PC-9 (cell line): ENCODE results near the gene GABRB1. TPM values are rescaled to one million over a fixed set of nuclear protein-coding genes. Genes with fewer than 3 reads are reported as not detected.

Experiments used
- BruUV-seq: library from RNA; stranded (reverse); fragments of 400-500 nt; replicated peaks from 2 replicates; lab custom pipeline; 2021; lab: Mats Ljungman, UMichigan
- CTCF ChIA-PET: fragments of 300-600 bp; sonication (Branson Sonifier 250); formaldehyde crosslinking; loops from one replicate; lab custom pipeline; 2022; ENCODE audit warnings: antibody characterized with exemption; lab: Charles Lee
- POLR2A ChIA-PET: fragments of 300-600 bp; sonication (Branson Sonifier 250); formaldehyde crosslinking; loops from one replicate; lab custom pipeline; 2022; ENCODE audit warnings: antibody characterized with exemption; ENCODE audit not compliant: unreplicated experiment; lab: Charles Lee
- DNase-seq, 2 experiments: peaks; one replicate each; pipeline versions ENCODE4 v3.0.0 to v3.0.0-alpha.2; 2015 to 2022; ENCODE audit warnings: mixed read lengths in 1 of 2
- H2AFZ ChIP-seq: fragments of 200-600 bp; sonication (generic); 2 replicates; pipeline ENCODE4 v1.8.1; 2017; ENCODE audit warnings: antibody characterized with exemption
- H3F3A ChIP-seq: fragments of 200-600 bp; sonication (generic); 2 replicates; pipeline ENCODE4 v1.8.1; 2017; ENCODE audit warnings: antibody characterized with exemption, mild to moderate bottlenecking, low read depth; ENCODE audit not compliant: insufficient read depth
- H3K27ac ChIP-seq: fragments of 200-600 bp; sonication (generic); 2 replicates; pipeline ENCODE4 v1.6.1; 2016; ENCODE audit warnings: mixed run types
- H3K27me3 ChIP-seq: fragments of 200-600 bp; sonication (generic); 2 replicates; pipeline ENCODE4 v1.6.1; 2016; ENCODE audit warnings: low read depth, mixed run types; ENCODE audit not compliant: insufficient read depth
- H3K36me3 ChIP-seq: fragments of 200-600 bp; sonication (generic); 2 replicates; pipeline ENCODE4 v1.6.1; 2016; ENCODE audit warnings: low read depth, mixed run types
- H3K4me1 ChIP-seq: fragments of 200-600 bp; sonication (generic); replicated peaks from 2 replicates; pipeline ENCODE4 v1.6.1; 2016; ENCODE audit warnings: mixed run types; ENCODE audit not compliant: insufficient read depth
- H3K4me2 ChIP-seq: fragments of 200-600 bp; sonication (generic); 2 replicates; pipeline ENCODE4 v1.6.1; 2017; ENCODE audit warnings: mixed run types
- H3K4me3 ChIP-seq: fragments of 200-600 bp; sonication (generic); 2 replicates; pipeline ENCODE4 v1.6.1; 2016; ENCODE audit warnings: mixed run types
- H3K79me2 ChIP-seq: fragments of 200-600 bp; sonication (generic); 2 replicates; pipeline ENCODE4 v1.6.1; 2017; ENCODE audit warnings: low read depth, mixed run types
- H3K9me2 ChIP-seq: fragments of 200-600 bp; sonication (generic); 2 replicates; pipeline ENCODE4 v1.8.1; 2017; ENCODE audit warnings: mild to moderate bottlenecking; ENCODE audit not compliant: insufficient read depth
- H3K9me3 ChIP-seq: fragments of 200-600 bp; sonication (generic); 2 replicates; pipeline ENCODE4 v1.8.1; 2016; ENCODE audit warnings: low read depth; ENCODE audit not compliant: insufficient read depth
- H4K20me1 ChIP-seq: fragments of 200-600 bp; sonication (generic); 2 replicates; pipeline ENCODE4 v1.8.1; 2017; ENCODE audit not compliant: insufficient read depth
- CTCF ChIP-seq: fragments of 200-600 bp; sonication (generic); conservative IDR thresholded peaks from 2 replicates; pipeline ENCODE4 v1.6.1; 2017; ENCODE audit warnings: mixed run types, antibody characterized with exemption, mild to moderate bottlenecking, moderate library complexity
- EZH2 ChIP-seq: fragments of 200-600 bp; sonication (generic); IDR thresholded peaks from 2 replicates; pipeline ENCODE4 v1.8.0; 2017; ENCODE audit warnings: antibody characterized with exemption, low read depth
- intact Hi-C: fragments of 100-400 bp; cut with micrococcal nuclease; formaldehyde crosslinking; loops from one replicate; pipeline ENCODE4 v1.10.0; 2022; ENCODE audit not compliant: unreplicated experiment
- total RNA-seq: library from RNA; stranded (reverse); gene quantifications from 2 replicates; pipeline ENCODE4 v1.2.3, GENCODE V29; 2021

Gene GABRB1
- total RNA-seq, 1 experiment from 2014 or later: not detected

GRCh38 chr4:47155919-47156318 lies 124.6 kb downstream of the GABRB1 start:
- H3K27ac ChIP-seq: no peak overlapping the region
- H3K79me2 ChIP-seq: no peaks in the 10 kb centered on the region
- no peaks in the 10 kb centered on the region for H3F3A ChIP-seq
- no peaks in the 10 kb centered on the region for H3K9me3 ChIP-seq
- no peak for TF ChIP-seq EZH2
- TF ChIP-seq CTCF: no peak
- no peak overlapping the region for H3K4me3 ChIP-seq
- H3K27me3 ChIP-seq: no peaks in the 10 kb centered on the region
- DNase-seq: no peak
- no TSS peak for BruUV-seq
- no peaks in the 10 kb centered on the region for H4K20me1 ChIP-seq
- H3K9me2 ChIP-seq: no peaks in the 10 kb centered on the region
- POLR2A ChIA-PET: no interaction called here
- CTCF ChIA-PET: no interaction called here
- intact Hi-C loops: no loop called here
- H2AFZ ChIP-seq: no peak overlapping the region
- H3K4me2 ChIP-seq: no peak overlapping the region
- H3K36me3 ChIP-seq: no peaks in the 10 kb centered on the region
- no peaks in the 10 kb centered on the region for H3K4me1 ChIP-seq

GRCh38 chr4:47160095-47160494 lies 128.7 kb downstream of the GABRB1 start:
- no peaks in the 10 kb centered on the region for H3K9me2 ChIP-seq
- H4K20me1 ChIP-seq: no peaks in the 10 kb centered on the region
- no TSS peak for BruUV-seq
- no peaks in the 10 kb centered on the region for H3F3A ChIP-seq
- no peak overlapping the region for H3K4me2 ChIP-seq
- CTCF ChIA-PET: no interaction called here
- H3K4me1 ChIP-seq: no peaks in the 10 kb centered on the region
- H3K4me3 ChIP-seq: no peak overlapping the region
- no peaks in the 10 kb centered on the region for H3K79me2 ChIP-seq
- no peak for DNase-seq
- no peaks in the 10 kb centered on the region for H3K9me3 ChIP-seq
- H3K27me3 ChIP-seq: no peaks in the 10 kb centered on the region
- intact Hi-C loops: no loop called here
- H3K36me3 ChIP-seq: no peaks in the 10 kb centered on the region
- TF ChIP-seq CTCF (no peak), EZH2 (no peak)
- POLR2A ChIA-PET: no interaction called here
- no peak overlapping the region for H3K27ac ChIP-seq
- H2AFZ ChIP-seq: no peak overlapping the region

- ChIA-PET CTCF (no interaction called here), POLR2A (no interaction called here)
- Histone ChIP-seq H3K9me3 (no peaks in the 10 kb centered on the region), H3K9me2 (no peaks in the 10 kb centered on the region), H3F3A (no peaks in the 10 kb centered on the region), H3K4me1 (no peaks in the 10 kb centered on the region), H2AFZ (no peak overlapping the region), H3K4me2 (no peak overlapping the region), H3K27me3 (no peaks in the 10 kb centered on the region), H3K79me2 (no peaks in the 10 kb centered on the region), H3K36me3 (no peaks in the 10 kb centered on the region), H3K27ac (no peak overlapping the region), H3K4me3 (no peak overlapping the region), H4K20me1 (no peaks in the 10 kb centered on the region)
- no TSS peak for BruUV-seq
- TF ChIP-seq EZH2 (no peak), CTCF (no peak)
- no peak for DNase-seq
- intact Hi-C loops: no loop called here
Measured at GRCh38 chr4:47167081-47168035, 136.0 kb downstream of the GABRB1 start.
